RPMI8226 (cell line): Measurements from ENCODE around the gene AMELX.

Experiments used
- DNase-seq: peaks from one replicate; pipeline ENCODE4 v3.0.0-alpha.2; 2015

The AMELX gene

DNA sequence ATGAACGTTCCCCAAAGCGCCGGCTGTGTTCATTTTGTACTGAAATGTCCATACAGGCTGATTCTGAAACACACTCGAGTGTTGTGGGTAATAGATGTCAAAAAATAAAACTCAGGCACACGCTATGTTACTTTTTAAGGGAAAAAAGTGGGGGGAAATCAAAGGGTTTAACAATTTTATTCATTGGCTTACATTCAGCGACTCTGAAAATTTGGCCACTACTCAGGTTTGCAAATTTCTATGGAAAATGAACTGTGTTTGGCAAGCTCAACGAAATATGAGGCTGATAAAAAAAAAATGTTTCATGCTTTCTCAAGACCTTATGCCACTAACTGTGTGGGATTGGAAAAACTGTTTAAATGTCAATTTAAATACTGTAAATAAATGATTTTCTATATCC lies 18.5 kb downstream of the AMELX start:
- DNase-seq = no peak

DNA sequence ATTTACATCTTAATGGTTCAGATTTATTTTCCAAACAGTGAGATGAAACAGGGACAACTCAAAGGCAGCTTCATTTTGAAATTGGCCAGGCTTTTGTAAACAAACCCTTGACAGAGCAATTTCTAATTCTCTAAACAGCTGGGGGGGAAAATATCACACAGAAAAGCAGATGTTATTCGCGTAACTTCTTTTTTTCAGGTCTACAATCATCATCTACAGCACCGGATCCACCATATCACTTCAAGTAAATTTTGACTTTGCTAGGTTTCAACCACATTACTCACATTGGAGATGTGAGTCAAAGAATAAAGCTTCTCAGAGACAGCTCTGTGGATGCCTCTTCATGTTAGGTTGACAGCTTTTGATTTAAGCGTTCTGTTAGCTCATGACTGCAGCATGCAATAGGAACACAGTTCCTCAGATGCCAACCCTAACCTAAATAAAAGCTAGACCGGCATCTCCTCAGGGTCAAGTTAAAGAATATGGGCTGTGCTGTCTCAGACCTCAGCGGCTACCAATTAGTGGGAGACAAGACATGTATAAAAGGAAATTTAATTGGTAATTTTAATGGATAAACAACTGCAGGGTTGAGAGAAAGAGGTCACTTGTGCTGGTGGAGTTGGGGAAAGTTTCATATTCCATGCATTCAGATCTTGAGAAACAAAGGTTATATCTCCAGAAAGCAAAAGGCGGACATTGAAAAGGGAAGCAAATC lies 26.8 kb downstream of the AMELX start:
- DNase-seq = no peak

DNA sequence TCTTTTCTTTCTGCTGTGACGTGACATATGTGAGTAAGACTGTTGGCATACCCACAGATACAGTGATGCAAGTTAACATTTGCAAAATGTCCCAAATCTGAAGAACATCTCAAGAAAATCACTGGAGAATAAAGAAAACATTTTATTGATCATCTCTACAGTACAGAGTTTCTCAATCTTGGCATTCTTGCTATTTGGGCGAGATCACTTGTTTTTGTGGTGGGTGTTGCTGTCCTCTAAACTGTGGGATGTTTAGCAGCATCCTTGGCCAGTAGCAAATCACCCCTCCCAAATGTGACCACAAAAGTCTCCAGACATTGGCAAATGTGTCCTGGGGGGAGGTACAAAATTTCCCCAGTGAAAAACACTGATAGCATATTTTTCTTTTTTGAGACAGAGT lies 28.8 kb downstream of the AMELX start:
- DNase-seq = no peak

DNA sequence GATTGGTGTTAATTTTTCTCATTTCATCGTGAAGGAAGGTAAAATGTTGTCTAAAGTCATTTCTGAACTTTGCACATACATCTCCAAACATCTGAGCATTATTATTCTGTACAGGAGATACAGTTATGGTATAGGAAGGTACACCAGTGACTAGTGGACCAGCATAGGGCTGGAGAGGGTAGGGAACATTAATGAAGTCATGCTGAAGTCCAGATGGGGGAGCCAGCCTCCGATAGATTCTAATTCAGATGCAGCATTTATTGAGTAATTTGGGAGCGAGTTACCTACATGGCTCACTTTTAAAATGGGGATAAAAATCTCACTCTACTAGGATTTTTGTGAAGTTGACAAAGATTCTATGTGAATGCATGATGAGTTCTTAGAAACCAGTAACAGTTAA lies 34.9 kb downstream of the AMELX start:
- DNase-seq = no peak

DNA sequence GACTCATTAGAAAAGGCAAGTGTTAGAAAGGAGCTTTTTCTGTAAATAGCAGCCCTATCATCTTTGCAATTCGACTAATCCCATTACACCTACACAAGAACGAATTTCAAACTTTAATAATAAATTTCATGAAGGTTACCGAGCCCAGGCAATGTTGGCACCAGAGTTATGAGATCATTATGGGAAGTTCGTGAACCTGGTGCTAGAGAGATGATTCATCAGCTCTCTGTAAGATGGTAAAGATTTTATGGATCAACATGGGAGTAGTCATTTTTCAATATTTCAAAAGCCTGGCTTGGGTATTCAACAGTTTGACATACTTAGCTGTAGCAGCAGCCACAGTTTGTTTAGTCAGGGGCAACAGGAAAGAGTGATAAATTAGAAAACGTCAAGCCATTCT lies 35.8 kb downstream of the AMELX start:
- no peak for DNase-seq

DNA sequence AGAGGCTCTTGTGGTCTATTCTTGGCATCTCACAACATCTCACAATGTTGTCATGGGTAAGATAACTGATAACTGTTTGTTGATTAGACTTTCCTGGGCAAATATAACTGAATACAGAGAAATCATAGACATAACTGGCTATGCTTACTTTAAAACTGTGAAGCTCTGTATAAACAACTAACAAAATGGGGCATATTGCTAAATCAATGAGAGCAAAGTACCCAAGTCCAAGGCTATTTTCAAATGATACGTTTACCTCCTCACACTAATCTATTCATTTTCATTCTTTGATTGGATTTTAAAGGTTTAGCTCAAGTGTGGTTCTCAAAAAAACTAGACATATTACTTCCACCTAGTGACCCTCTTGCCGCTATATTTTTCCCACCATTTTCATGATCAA lies 38.6 kb downstream of the AMELX start:
- no peak for DNase-seq

DNA sequence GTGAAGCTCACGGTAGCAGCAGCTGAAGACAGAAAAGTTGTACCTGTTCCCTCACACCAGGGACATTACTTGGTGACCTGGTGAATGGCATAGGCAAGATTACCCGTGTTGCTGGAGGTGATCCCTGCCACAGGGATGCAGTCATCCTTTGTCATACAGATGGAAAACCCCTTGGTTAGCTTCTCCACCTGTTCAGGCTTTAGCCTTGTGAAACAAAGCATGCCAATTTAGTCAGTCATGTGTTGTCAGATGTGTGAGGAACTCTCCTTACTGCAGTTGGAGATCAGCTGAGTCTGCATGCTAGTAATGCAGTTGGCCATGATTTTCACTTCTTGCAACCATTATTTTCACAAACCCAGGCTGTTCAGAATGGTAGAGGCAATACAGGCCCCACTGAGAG lies 41.0 kb downstream of the AMELX start:
- peak; percentile 27 for DNase-seq

DNA sequence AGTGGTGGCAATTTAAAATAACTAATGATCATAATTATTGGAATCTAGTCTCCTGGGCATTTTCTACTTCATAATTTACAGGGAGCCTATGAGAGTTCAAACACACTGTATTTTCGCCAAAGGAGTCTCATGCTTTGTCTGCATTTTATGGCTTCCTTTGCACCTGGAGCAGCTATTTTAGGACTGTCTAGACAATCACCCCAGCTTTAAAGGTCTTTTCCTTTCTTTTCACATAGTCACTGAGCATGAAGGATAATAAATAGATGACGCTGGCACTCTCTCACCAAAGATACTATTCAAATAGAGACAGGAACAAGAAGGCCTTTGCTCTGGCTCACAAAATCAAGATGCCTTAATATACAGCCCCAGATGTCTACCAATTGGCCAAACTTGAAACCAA lies 43.0 kb downstream of the AMELX start:
- peak; percentile 78 for DNase-seq

DNA sequence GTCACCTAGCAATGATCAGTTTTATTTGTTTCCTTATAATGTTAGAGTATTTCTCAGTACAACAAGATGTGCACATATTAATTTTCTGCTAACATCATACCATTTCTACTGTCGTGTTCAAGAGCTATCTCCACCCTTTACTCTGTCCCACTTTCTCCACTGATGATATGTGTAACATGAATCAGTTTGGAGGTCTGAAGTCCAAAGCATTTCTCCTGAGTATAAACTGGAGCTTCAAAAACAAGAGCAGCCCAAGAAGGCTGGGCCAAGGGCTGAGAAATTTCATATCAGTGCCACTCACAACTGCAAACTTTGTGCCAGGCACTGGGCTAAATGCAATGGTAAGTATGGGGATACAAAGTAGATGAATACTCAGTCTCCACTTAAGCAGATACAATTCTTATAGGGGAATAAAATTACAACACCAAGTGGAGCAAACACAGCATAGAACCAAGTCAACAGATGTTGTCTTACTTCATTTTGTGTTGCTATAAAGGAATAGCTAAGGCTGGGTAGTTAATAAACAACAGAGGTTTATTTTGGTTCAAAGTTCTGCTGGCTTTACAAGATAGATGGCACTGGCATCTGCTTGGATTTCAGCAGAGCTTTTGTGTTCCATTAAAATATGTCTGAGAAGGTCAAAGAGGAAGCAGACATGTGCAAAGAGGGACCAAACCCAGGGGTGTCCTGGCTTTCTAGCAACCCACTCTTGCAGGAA lies 44.2 kb downstream of the AMELX start:
- no peak for DNase-seq

DNA sequence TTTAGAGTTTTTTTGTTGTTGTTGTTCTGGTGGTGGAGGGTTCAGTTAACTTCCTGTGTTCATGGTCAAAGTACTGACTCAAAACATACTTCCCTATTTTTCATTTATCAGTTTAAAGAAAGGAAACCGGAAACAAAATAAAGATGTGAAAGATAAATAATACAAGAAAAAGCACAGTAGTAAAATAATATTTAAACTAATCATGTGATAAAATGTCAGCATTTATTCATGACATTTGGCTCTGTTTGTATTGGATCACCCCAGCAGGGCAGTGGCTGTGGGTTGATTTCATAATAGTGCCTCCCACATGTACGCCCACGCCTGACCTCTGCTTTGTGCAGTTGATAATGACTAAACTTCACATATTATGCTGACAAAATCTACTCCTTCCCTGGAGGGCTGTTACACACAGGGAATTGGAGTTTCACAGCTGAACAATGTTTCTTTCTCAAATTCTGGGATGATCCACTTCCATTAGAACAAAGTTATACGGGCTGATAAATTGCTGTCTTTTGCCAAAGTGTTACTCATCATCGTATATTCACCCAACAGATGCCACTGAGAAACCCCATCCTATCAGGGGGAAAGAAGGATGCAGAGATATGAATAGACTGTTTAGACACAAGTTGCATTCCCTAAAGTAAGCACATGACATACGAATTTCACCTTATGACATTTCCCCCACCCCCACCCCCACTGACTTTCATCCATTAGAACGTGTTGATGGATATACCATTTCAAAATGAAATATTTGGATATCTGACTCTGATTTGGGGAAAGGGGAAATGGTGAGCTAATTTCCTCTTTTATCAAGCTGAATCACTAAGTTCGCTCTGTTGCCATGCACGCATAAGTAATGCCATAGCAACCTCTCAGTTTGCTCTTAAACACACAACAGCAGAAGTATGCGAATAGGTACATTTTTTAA lies 48.3 kb downstream of the AMELX start:
- no peak for DNase-seq

DNA sequence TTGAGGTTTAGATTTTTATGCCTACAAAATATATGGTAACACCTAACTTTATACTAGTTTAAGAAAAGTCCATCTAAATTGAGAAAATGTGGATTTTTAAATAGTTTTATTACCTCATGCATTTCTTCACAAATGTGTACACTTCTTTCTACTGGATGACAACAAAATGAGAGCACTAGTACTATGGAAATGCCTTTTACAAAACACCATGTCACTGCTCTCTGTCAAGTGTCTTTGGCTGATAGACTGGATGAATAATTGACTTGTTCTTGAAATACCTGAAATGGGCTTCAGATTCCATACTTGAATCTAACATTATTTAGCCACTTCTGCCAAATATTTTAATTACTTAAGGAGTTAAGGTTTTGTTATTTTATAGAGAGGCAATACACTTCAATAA lies 49.5 kb downstream of the AMELX start:
- DNase-seq = no peak

DNA sequence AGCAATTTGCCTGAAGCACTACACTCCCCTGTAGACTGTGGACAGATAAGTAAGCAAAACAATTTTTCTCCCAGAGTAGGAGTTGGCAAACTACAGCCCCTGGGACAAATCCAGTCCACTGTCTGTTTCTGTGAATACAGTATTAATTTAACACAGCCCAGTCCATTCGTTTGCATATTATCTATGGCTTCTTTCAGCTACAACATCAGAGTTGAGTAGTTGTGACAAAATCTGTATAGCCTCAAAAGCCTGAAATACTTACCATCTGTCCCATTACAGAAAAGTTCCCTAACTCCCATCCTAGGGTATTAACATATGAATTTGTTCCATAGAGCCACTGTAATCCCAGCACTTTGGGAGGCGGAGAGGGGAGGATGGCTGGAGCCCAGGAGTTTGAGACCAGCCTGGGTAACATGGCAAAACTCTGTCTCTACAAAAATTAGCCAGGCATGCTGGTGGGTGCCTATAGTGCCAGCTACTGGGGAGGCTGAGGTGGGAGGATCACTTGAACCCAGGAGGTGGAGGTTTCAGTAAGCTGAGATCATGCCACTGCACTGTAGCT lies 53.0 kb downstream of the AMELX start:
- DNase-seq = no peak

DNA sequence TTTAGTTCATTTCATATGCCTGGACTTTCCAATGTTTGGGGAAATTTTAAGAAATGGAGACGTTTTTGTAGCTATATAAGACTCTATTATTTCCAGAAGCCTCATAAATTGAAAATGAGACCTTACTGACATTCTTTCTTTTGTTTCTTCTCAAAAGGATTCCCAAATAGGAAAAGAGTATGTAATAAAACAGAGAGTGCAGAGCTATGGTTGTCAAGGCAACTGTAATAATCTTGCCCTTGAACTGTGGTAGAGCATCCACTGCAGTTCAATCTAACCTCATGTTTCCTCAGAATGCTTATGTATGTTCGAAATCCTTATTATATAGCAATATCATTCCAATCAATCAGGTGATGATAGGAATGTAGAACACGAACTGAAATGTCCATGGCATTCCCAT lies 54.1 kb downstream of the AMELX start:
- no peak for DNase-seq

DNA sequence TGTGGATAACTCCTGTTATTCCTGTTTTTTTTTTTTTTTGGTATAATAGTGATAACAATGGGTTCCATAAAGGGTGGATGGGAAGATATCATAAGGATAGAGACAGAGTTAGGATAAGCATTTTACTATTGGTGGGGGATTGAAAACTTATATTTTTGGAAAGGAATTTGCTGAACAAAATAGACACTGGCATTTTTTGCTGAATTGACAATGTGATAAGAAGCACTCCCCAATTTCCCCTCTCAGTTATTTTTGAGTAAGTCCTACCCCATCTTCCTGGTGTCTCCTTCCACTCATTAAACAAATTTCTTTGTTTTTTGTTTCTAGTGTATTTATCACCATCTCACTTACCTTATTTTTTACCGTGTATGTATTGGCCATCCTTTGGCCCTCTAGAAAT lies 55.8 kb downstream of the AMELX start:
- no peak for DNase-seq

DNA sequence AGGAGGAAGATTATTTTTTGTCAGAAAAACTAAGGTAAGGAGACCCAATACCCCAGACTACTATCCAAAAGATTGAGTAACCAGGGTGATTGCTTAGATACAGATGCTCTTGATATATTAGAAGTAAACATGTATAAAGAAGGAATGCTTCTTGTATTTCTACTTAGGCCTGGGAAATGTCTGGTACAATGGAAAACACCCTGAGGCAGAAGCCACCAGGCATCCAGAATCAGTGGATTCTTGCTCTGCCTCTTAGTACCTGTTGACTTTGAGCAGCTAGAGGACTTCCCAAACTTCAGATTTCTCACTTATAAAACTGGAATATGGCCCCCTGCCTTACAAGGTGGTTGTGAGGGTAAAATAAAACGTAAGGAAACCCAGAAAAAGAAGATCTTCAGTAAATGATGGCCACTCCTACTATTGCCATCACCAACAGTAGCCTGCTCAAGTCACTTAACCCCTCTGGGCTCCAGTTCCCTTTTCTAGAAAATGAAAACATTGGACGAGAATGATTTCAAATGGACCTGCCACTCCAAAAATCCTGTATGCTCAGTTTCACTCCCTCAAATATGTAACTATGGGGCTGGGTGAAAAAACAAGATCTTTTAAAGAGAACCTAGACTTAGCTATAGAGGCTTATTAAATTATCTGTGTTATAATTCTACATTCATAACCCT lies 56.6 kb downstream of the AMELX start:
- DNase-seq = peak; percentile 36
